NCI-H2107 treated with DMSO at 0.1 percent for 48 hours (cell line): ENCODE data around the gene WASHC3.
"Not testable (repeated sequence)": the region's sequence is repeated elsewhere in the genome, so short reads cannot be mapped to it uniquely, and the experiment has no call there.

Source experiments
- DNase-seq: peaks from one replicate; lab custom pipeline; 2025; ENCODE audit not compliant: unreplicated experiment; lab: John Stamatoyannopoulos, UW

WASHC3 gene

DNA sequence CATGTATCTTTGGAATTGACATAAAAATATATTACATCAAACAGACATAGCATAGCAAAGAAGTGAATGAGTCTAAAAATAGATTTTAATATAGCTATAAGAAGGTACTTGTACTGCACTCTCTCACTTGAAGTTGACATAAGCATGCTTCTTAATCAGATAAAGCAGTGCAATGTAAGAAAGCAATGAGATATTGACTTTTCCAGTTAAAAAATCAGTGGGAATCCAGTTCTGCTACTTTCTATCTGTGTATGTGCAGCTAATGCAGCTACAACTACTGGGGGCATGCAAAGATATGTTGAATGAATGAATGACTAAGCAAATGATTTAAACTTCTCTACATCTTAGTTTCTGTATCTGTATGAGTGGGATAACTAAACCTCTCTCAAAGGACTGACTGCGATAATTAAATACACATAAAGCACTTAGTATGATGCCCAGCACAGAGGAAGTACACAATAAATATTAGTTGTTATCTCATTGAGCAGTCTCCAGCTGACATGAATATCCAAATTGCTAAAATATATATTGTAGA is 10.3 kb downstream of the WASHC3 start:
- no peak for DNase-seq

DNA sequence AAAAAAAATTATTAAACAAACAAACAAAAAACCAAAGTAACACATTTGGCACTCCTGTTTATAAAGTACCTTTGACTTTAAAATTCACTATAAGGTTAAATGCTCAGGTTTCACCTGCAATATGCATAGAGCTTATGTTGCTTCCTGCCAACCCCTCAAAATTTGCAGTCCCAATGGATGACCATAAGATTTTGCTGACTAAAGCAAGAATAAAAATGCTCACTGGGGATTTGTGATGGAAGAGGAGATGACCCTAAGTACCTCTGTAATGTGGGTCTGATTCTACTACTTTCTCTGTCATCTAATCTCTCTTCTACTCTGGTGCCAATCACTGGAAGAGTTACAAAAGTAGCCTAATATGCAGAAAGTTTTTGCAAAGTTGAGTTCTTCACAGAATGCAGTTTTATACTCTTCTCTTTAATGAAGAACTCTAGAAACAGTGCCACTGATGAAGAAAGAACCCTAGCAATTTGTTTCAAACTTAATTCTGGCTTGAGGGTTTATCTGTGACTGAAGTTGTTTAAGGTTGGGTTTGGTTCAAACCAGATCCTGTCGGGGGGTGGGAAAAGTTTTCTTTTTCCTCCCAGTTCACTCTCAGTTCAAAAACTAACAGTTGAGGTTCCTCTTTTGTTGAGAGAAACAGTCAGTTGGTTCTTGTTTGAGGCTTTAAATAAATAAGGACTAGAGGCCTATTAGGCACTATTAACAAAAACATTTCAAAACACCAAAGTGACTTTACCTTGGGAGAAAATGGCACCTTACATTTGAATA is 10.9 kb downstream of the WASHC3 start:
- DNase-seq = no peak

DNA sequence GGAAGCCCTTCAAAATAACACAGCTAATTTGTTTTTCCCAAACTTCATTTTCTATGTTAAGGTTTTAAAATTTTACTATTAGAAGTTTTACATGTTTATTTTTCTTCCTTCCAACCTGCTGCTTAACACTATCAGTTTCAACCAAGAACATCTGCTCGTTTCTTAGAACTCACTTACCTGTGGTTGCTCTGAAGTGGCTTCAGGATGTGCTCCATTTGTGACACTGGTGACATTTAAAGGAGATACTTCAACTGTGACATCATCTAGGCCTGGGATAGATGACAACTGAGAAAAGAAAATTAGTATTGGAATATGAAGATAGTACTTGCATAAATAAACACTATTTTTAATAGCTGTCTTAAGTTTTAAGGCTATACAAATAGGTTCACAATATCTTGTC is 17.9 kb downstream of the WASHC3 start:
- DNase-seq = peak; percentile 11

DNA sequence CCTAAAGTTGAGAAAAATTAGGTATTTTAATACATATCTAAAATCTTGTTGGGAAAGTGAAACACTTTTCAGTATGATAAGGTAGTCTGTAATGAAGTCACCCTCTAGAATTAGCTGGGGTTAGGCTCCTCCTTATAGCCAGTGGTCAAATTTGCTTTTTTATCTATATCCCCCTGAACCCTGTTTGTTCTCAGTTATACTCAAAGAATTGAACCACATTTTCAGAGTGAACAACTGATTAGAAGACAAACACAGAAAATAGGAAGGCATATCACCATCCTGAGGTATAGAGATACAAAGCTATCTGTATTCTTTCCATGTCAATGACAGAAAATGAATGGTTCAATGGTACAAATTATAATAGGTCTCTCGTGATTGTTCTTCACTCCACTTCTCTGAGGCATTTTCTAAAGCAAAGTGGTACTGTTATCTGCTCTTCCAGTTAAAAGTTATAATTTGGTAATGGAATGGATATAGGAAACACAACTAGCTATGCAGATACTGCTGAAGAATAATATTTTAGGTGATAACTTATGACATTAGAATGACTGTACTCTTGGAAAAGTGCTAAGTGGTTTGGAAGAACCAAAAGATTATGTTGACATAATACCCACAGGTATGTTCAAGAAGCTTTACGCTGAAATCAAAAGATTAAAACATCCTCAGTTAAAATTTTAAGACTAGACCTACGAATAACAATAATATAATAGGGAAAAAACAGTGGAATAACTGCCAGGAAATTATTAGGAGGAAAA is 27.6 kb downstream of the WASHC3 start:
- DNase-seq = no peak

DNA sequence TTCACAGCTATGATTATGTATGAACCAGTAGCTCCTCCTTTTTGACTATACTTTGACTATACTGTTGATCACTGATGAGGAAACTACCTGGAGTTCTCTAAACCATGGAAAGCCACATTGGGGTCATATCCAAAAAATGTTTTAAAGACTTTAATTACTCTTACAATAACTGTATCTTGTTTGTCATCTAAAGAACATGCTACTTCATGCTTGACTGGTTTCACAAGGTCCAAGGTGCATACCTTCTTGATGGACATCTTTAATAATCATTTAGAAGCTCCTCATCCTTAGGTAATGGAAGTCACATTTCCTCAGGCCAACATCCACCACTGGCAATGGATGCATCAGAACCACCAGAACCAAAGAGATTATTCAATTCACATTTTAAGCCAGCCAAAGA is 29.9 kb downstream of the WASHC3 start:
- DNase-seq = no peak

DNA sequence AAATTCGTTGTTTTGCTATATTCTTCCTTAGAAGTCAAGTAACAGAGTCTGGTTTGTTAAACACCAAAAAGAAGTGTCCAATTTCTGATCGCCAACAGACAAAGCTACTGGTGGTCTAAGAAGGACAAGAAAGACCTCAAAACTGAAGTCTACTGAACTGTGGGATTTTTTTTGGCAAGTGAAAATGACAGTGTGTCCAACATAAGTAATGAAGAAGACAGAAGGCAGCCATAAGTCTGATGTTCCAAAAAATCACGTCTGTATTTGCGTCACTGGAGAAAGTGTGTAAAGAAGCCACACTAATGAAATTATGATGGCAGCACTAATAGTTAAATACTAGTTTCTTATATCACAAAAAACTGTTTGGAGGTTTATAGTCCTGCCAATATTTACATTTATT is 32.6 kb downstream of the WASHC3 start:
- no peak for DNase-seq

DNA sequence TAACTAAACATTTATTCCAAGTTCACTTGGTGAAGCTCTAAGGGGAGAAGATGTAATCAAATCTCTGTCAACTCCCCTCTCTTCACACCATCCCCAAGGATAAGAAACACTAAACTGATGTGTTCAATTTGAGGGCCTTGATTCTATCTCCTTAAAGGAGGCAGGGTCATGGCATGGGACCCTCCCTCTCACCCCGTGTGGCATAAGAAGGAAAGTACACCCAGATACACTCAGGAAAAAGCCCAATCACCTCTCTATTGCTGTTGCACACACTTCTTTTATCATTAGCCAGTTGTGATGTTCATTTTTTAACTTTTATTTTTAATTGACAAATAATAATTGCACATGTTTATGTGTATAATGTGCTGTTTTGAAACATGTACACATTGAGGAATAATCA is 35.1 kb downstream of the WASHC3 start:
- no peak for DNase-seq

DNA sequence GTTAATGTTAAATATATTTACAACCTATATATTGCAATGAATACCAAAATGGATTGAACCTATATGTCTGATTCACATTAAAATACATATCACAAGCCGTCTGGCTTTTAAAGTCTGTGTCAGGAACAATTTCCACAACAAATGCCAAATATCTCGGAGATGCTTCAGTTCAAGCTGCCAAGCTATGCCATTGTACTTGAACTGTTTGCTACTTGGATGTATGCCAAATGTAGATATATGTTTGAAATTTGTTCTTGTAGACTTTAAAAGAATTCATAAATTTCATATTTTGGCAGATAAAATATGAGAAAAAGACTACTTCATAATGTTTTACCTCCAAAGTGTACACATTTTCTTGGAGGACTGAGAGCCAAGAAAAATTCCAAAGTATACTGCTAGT is 37.0 kb downstream of the WASHC3 start:
- DNase-seq = no peak

DNA sequence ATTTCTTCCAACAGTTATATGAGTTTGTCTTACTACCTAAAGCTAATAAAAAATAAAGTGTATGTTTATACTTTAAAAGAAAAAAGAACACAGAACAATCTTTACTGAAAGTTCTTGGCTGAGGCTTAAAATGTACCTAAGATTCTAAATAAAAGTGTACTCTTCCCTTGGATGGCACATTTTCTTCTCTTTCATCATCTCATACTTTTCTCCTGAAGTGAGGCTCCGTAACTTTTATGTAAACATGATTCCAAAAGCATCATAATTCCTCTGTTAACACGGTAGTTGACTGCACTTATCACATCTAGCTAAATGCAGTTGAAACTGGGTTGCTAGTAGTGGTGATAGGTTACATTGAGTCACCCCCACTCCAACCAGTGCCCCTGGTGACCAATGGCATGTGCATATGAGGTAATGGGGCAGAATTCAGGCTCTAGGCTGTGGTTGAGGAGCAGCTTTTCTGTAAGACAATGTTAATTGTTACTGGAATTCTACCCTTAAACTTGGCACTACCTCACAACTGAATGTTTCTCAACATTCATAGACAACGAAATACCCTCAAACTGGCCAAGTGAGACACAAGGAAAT is 38.4 kb downstream of the WASHC3 start:
- no peak for DNase-seq

DNA sequence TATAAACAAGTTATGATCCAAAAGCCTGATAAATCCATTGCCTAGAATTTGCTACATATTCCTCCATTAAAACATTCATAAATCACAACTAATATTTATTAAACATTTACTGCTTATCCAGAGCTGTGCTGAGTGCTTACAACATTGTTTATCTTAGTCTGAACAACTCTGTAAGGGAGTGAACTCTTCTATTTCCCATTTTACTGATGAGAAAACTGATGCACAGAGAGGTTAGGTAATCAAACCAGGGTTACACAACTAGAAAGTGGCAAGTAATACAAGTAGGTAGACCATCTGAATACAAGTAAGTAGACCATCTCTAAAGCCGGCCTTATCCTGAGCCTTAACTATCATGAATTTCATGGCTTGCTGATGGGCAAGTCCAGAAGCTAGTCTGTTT is 39.5 kb downstream of the WASHC3 start:
- no peak for DNase-seq

DNA sequence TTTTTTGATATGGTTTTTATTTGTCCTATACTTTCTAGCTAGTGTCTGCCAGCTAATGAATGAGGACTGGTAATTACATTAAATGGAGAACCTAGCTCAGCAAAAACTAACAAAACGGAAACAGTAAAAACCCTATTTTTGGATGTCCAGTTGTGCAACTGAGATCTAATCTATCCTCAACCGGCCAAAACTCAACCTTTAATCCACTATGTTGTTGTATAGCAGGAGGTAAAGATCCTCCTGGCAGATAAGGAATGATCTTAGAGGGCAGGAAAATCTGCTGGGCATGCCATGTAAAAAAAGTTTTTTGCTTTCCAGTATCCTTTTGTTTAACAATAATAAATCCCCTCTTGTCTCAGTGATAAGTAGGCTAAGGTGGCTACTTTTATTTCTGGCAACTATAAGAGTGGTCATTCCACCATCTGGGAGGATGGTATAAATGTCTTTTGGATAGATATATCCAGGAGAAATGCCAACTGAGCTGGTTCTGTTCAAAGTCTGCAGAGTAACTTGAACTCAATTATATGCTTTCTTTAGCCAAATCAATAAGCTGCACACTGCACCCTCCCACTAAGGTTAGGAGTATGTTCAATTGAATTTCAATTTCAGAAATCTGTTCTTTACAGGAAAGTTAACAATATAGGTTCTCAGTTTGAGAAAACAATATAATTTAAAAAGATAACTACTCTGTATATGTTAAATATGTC is 40.1 kb downstream of the WASHC3 start:
- DNase-seq = no peak

DNA sequence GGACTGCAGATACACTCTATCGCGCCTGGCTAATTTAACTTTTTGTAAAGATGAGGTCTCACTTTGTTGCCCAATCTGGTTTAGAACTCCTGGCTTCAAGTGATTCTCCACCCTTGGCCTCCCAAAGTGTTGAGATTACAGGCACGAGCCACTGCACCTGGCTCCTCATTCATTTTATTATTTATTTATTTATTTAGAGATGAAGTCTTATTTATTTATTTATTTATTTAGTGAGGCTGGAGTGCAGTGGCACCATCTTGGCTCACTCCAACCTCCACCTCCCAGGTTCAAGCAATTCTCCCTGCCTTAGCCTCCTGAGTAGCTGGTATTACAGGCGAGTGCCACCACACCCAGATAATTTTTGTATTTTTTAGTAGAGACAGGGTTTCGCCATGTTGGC is 43.2 kb downstream of the WASHC3 start:
- DNase-seq = not testable (repeated sequence)

DNA sequence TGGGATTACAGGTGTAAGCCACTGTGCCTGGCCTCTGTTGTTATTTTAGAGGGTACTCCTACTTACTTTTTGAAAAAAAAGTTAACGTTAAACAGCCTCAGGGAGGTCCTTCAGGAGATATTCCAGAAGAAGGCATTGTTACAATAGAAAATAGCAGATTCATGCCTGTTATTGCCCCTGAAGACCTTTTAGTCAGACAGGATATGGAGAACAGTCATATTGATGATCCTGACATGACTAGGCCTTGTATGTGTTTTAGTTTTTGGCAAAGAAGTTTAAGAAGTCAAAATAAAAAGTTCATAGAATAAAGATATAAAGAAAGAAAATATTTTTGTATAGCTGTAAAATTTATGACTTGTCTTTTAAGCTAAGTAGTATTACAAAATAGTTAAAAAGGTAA is 45.3 kb downstream of the WASHC3 start:
- DNase-seq = no peak

DNA sequence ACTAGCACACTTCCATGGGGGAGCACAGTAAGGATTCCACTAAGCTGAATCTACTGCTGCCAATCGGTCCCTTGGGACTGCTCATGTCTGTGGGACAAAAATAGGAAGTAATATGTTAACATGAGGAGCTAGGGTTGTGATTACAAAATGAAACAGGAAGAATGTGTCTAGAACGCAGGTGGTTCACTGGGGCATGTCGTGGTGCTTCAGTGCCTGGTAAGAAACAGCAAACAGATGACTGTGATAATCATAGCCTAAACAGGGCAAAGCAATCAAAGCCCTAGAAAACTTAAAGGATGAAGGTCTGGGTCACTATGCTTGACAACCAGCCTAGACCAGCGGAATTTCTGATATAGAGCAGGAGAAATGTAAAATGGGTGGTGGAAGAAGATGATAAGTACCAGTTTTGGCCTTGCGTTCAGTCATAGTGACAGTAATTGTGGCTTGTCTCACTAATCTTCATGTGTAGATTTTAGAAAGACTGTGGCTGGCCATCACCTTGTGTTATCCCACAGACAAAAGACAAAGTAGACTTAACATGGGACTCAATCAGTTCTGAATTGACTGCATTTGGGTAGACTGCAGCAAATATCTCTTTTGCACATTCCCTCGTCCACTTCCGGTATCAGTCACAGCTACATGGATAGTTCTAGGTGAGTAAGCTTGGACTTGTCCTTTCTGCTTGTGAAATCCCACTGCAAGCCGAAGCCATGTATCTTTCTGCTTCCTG is 51.4 kb downstream of the WASHC3 start:
- peak; percentile 45 for DNase-seq

DNA sequence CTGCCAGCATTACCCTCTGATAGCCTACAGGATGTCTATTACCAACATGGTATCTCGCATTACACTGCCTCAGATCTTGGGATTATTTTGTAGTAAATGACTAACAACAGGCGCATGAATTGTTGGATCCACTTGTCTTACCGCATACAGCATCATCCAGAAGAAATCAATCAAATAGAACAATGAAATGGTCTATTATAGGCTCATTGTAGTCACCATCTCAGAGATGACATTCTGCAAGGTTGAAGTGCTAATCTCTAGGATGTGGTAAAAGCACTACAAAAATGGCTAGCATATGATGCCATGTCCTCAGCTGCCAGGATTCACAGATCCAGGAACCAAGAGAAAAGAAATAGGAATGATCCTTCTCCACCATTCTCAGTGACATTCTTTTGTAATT is 52.0 kb downstream of the WASHC3 start:
- peak; percentile 76 for DNase-seq

DNA sequence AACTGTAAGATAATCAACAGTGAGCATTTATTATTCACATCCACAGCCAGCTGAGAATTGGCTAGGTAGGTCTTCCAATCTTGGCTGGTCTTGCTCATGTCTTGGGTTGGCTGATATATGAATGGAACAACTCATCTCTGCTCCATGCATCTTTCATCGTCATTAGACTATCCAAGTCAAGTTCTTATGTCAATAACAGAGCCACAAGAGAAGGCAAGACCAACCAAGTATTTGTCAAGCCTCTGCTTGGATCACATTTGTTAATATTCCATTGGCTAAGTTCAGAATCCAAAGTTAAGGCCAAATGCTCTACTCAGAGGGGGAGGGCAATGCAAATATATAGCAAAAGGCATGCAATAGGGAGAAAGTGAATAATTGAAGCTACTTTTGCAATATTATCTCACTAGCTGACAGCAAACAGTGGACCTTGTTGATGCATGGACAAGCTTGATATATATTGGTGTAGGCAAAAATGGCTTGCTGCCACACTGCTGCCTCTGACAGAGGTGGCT is 53.1 kb downstream of the WASHC3 start:
- no peak for DNase-seq

DNA sequence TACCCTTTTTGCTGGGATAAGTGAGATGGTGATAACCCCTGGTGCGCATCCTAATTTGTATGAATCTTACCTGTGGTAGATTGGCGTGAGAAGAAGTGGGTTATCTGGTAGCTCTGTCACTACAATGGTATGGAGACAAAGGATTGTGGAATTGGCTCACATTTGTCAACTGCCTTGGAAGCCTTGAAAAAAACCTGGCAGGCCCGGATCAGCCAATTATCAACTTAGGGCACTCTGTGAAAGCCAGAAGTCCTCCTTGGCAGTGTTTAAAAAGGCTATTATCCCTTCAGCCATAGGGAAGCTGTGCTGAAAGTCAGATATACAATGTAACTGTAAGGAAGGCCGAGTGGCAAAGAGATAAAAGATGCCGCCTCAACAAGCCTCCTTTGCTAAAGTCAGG is 56.5 kb downstream of the WASHC3 start:
- DNase-seq = no peak

DNA sequence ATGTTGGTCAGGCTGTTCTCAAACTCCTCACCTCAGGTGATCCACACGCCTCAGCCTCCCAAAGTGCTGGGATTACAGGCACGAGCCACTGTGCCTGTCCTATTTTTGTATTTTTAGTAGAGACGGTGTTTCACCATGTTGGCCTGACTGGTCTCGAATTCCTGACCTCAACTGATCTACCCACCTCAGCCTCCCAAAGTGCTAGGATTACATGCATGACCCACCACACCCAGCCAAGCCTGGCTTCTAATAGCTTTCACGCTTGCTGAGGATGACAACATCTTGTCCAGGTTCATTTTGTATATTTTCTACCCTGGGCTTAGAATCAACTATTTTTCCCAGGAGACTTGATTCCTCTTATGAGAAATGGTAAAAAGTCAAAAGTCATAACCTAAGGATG is 64.7 kb downstream of the WASHC3 start:
- no peak for DNase-seq

DNA sequence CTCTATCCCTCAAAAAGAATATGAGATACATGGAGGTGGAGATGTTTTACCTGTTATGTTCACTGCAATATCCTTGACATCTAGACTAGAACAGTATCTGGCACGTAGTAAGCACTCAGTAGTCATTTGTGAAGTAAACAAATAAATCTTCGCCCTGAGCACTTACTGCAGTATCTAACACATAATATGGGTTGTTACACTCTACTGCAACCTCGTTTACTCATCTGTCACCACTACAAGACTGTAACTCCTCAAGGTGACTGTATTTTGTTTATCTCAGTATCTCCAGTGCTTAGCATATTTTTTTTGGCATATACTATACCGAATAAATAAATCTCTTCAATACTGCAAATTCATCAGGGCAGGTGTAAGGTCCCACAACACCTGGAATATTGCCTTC is 66.1 kb downstream of the WASHC3 start:
- DNase-seq = peak; percentile 12

DNA sequence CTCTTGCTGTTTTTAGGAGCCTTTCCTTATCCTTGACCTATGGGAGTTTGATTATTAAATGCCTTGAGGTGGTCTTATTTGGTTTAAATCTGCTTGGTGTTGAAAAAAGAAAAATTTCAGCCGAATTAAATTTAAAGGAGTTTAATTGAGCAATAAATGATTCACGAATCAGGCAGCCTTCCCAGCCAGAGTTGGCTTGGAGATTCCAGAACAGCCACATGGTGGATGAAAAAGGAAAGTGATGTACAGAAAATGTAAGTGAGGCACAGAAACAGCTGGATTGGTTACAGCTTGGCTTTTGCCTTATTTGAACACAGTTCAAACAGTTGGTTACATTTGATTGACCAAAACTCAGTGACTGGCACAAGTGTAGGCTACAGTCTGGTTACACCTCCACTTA is 69.7 kb downstream of the WASHC3 start:
- no peak for DNase-seq

DNA sequence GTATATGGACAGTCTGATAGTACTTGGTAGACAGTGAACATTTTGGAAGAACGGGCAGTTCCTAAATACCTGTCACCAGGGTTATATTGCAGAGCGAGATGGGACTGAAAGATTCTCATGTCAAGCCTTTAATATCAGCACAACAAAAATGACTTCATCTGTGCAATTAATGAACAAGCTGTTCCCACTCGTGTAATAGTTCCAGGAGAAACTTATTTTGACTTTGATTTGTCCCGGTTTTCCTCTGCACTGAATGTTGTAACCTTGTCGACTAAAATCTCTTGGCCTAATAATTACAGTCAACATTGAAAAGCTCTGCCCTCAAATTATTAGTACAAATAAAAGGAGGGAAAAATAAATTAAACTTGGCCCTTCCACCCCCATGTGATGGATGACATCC is 79.5 kb downstream of the WASHC3 start:
- no peak for DNase-seq
